Hepatocyte (in vitro differentiated cells): ENCODE measurements around the gene PDP2. TPM values are rescaled to one million over a fixed set of nuclear protein-coding genes. Genes with fewer than 3 reads are reported as not detected.

Experiments used
- DNase-seq: peaks from one replicate; pipeline ENCODE4 v3.0.0-alpha.2; 2016; ENCODE audit warnings: low spot score
- H2AFZ ChIP-seq: fragments of 200-600 bp; sonication (generic); 2 replicates; pipeline ENCODE4 v1.6.0; 2016; ENCODE audit warnings: antibody characterized with exemption, mild to moderate bottlenecking
- H3K27ac ChIP-seq: fragments of 200-600 bp; sonication (generic); 2 replicates; pipeline ENCODE4 v1.5.1; 2016; ENCODE audit warnings: mild to moderate bottlenecking
- H3K27me3 ChIP-seq: fragments of 200-600 bp; sonication (generic); 2 replicates; pipeline ENCODE4 v1.6.1; 2016
- H3K36me3 ChIP-seq: fragments of 200-600 bp; sonication (generic); replicated peaks from 2 replicates; pipeline ENCODE4 v1.5.1; 2016; ENCODE audit warnings: low read depth; ENCODE audit not compliant: insufficient read depth
- H3K4me1 ChIP-seq: fragments of 200-600 bp; sonication (generic); 2 replicates; pipeline ENCODE4 v1.5.1; 2016; ENCODE audit warnings: mild to moderate bottlenecking, moderate library complexity; ENCODE audit not compliant: insufficient read depth
- H3K4me2 ChIP-seq: fragments of 200-600 bp; sonication (generic); 2 replicates; pipeline ENCODE4 v1.6.0; 2016
- H3K4me3 ChIP-seq: fragments of 200-600 bp; sonication (generic); 2 replicates; pipeline ENCODE4 v1.5.1; 2016; ENCODE audit warnings: mild to moderate bottlenecking
- H3K79me2 ChIP-seq: fragments of 200-600 bp; sonication (generic); 2 replicates; pipeline ENCODE4 v1.6.0; 2017; ENCODE audit warnings: mild to moderate bottlenecking
- H3K9me2 ChIP-seq: fragments of 200-600 bp; sonication (generic); replicated peaks from 2 replicates; pipeline ENCODE4 v1.6.0; 2017; ENCODE audit warnings: mild to moderate bottlenecking; ENCODE audit not compliant: insufficient read depth
- H3K9me3 ChIP-seq: fragments of 200-600 bp; sonication (generic); 2 replicates; pipeline ENCODE4 v1.5.1; 2016; ENCODE audit warnings: low read depth, mild to moderate bottlenecking
- H4K20me1 ChIP-seq: fragments of 200-600 bp; sonication (generic); 2 replicates; pipeline ENCODE4 v1.6.0; 2016; ENCODE audit warnings: mild to moderate bottlenecking; ENCODE audit not compliant: insufficient read depth, poor library complexity, severe bottlenecking
- CTCF ChIP-seq: fragments of 200-600 bp; sonication (generic); IDR thresholded peaks from 2 replicates; pipeline ENCODE4 v1.5.1; 2016; ENCODE audit warnings: antibody characterized with exemption, mild to moderate bottlenecking; ENCODE audit not compliant: poor library complexity
- EZH2 ChIP-seq: fragments of 200-600 bp; sonication (generic); IDR thresholded peaks from 2 replicates; pipeline ENCODE4 v1.6.1; 2016; ENCODE audit warnings: antibody characterized with exemption, mild to moderate bottlenecking, borderline replicate concordance
- EZH2phosphoT487 ChIP-seq: fragments of 200-600 bp; sonication (generic); IDR thresholded peaks from one replicate; pipeline ENCODE4 v1.6.1; 2018; ENCODE audit warnings: antibody characterized with exemption, mild to moderate bottlenecking, low read depth, moderate library complexity; ENCODE audit not compliant: unreplicated experiment, severe bottlenecking
- WGBS: methylation state at CpG from one replicate; pipeline ENCODE4 v1.1.6; 2016; ENCODE audit warnings: low lambda C conversion rate; ENCODE audit errors: missing lambda C conversion rate; 5-methylcytosine and 5-hydroxymethylcytosine counted together
- polyA plus RNA-seq: library from polyadenylated mRNA; unstranded; fragments of >200 nt; fragmentation: Nextera tagmentation; extraction: Ambion mirVana; gene quantifications from 2 replicates; pipeline ENCODE4 v1.2.1, GENCODE V29; 2016
- total RNA-seq: library from RNA; depleted of rRNA; stranded (reverse); fragments of >200 nt; gene quantifications from 2 replicates; pipeline ENCODE4 v1.2.3, GENCODE V29; 2014

Gene PDP2
- total and polyA plus RNA-seq, 2 experiments from 2014 or later, result 5.2 to 17.7 TPM

- WGBS, result 69% methylated on average over 9 of the region's 9 CpGs
- H2AFZ ChIP-seq, result no peak overlapping the region
Observed at GRCh38 chr16:66845791-66846221, 34.5 kb upstream of the PDP2 start.

GRCh38 chr16:66846266-66846665, 34.0 kb upstream of the PDP2 start:
- 95% methylated on average over 1 of the region's 1 CpG for WGBS
- Histone ChIP-seq H3K4me3 (no peak overlapping the region), H3K4me1 (peaks cover 3% of the 10 kb centered on the region), H3K36me3 (no peaks in the 10 kb centered on the region), H3K79me2 (no peaks in the 10 kb centered on the region), H3K27me3 (peaks cover 43% of the 10 kb centered on the region), H3K9me3 (no peaks in the 10 kb centered on the region), H4K20me1 (no peaks in the 10 kb centered on the region), H3K27ac (no peak overlapping the region), H3K4me2 (no peak overlapping the region), H3K9me2 (no peaks in the 10 kb centered on the region), H2AFZ (no peak overlapping the region)
- no peak for TF ChIP-seq EZH2
- no peak for TF ChIP-seq EZH2phosphoT487
- no peak for TF ChIP-seq CTCF
- no peak for DNase-seq

More at GRCh38 chr16:66845791-66846221, 34.5 kb upstream of the PDP2 start:
- no peak for DNase-seq
- Histone ChIP-seq H3K4me1 (peaks cover 3% of the 10 kb centered on the region), H3K36me3 (no peaks in the 10 kb centered on the region), H4K20me1 (no peaks in the 10 kb centered on the region), H3K4me2 (no peak overlapping the region), H3K9me2 (no peaks in the 10 kb centered on the region), H3K27ac (no peak overlapping the region), H3K27me3 (peaks cover 43% of the 10 kb centered on the region), H3K79me2 (no peaks in the 10 kb centered on the region), H3K9me3 (no peaks in the 10 kb centered on the region), H3K4me3 (no peak overlapping the region)
- no peak for TF ChIP-seq EZH2
- no peak for TF ChIP-seq EZH2phosphoT487
- no peak for TF ChIP-seq CTCF

GRCh38 chr16:66846831-66847230, 33.5 kb upstream of the PDP2 start:
- Histone ChIP-seq H3K79me2 (no peaks in the 10 kb centered on the region), H3K27ac (no peak overlapping the region), H2AFZ (no peak overlapping the region), H3K27me3 (peaks cover 43% of the 10 kb centered on the region), H4K20me1 (no peaks in the 10 kb centered on the region), H3K9me3 (no peaks in the 10 kb centered on the region), H3K9me2 (no peaks in the 10 kb centered on the region), H3K4me2 (no peak overlapping the region), H3K4me1 (peaks cover 3% of the 10 kb centered on the region), H3K36me3 (no peaks in the 10 kb centered on the region), H3K4me3 (no peak overlapping the region)
- 95% methylated on average over 6 of the region's 6 CpGs for WGBS
- no peak for DNase-seq
- TF ChIP-seq EZH2phosphoT487, result no peak
- no peak for TF ChIP-seq CTCF
- no peak for TF ChIP-seq EZH2
